SH-SY5Y (cell line): ENCODE results near the gene ADSS2.

Experiments
- GATA2 ChIP-seq: IDR thresholded peaks from 2 replicates; pipeline ENCODE4 v1.6.1; 2011; ENCODE audit warnings: mild to moderate bottlenecking, low read depth, low read length
- GATA3 ChIP-seq: IDR thresholded peaks from 2 replicates; pipeline ENCODE4 v1.6.1; 2011; ENCODE audit warnings: low read depth, mild to moderate bottlenecking, low read length, moderate library complexity

DNA sequence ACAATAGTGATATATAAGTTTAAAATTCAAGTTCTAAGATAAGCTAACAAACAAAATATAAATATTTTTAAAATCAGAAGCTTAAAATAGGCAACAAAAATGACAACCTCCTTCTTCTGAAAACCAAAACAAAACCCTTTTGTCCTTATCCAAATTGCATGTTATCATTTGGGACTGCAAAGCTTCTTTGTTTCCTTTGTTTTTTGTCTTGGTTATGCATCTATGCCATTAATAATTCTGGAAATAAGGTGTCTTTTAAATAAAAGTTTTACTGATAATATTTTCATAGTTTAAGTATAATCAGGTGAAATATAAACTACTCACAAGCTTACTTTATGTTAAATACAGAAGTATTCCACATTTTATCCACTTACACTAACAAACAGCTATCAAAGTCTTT is 20.5 kb downstream of the ADSS2 start:
- TF ChIP-seq GATA2 (no peak), GATA3 (no peak)
